Measurements from ENCODE around the gene OLFM4.

- TF ChIP-seq POLR2A (IDR thresholded peaks at IDR 0.05): no peak
- TF ChIP-seq, protein P1, sequence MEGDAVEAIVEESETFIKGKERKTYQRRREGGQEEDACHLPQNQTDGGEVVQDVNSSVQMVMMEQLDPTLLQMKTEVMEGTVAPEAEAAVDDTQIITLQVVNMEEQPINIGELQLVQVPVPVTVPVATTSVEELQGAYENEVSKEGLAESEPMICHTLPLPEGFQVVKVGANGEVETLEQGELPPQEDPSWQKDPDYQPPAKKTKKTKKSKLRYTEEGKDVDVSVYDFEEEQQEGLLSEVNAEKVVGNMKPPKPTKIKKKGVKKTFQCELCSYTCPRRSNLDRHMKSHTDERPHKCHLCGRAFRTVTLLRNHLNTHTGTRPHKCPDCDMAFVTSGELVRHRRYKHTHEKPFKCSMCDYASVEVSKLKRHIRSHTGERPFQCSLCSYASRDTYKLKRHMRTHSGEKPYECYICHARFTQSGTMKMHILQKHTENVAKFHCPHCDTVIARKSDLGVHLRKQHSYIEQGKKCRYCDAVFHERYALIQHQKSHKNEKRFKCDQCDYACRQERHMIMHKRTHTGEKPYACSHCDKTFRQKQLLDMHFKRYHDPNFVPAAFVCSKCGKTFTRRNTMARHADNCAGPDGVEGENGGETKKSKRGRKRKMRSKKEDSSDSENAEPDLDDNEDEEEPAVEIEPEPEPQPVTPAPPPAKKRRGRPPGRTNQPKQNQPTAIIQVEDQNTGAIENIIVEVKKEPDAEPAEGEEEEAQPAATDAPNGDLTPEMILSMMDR (IDR thresholded peaks at IDR 0.05): no peak
These were observed 29.6 kb downstream of the OLFM4 start for GRCh38 chr13:53058065-53058679.

Data from uterus (tissue), 2 donors.